ENCODE measurements around the gene OPN3.

OPN3 gene

GRCh38 chr1:241555526-241555925 lies 84.6 kb downstream of the OPN3 start:
- CTCF ChIA-PET: no interaction called here
- POLR2A ChIA-PET: no interaction called here

DNA sequence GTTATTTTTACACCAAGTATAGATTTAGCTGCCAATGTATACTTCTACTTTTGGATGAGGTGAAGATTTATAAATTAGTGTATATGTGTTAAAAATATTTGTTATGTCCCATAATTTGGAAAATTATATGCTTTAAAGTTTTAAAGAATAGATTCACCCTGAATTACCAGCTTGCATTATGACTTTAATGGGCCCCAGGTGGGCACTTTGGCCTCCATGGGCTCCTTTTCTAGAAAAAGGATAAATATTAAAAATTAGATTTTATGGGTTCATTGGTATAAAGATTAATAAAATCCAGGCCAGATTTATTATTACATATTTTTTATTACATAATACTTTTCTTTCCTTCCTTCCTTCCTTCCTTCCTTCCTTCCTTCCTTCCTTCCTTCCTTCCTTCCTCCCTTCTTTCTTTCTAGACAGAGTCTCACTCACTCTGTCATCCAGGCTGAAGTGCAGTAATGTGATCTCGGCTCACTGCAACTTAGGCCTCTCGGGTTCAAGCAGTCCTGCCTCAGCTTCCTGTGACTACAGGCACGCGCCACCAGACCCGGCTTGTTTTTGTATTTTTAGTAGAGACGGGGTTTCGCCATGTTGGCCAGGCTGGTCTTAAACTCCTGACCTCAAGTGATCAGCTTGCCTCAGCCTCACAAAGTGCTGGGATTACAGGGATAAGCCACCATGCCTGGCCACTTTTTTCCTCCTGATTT lies 86.1 kb downstream of the OPN3 start:
- TF ChIP-seq FOXM1 (IDR thresholded peaks at IDR 0.05; ENCODE audit: borderline replicate concordance) (no peak), TARDBP (IDR thresholded peaks at IDR 0.05) (no peak), ZNF384 (IDR thresholded peaks at IDR 0.05) (no peak), NFRKB (IDR thresholded peaks at IDR 0.05) (no peak), HDGF (IDR thresholded peaks at IDR 0.05; ENCODE audit: borderline replicate concordance) (no peak), ELF4 (IDR thresholded peaks at IDR 0.05) (no peak), PKNOX1 (IDR thresholded peaks at IDR 0.05) (no peak), SP1 (IDR thresholded peaks at IDR 0.05) (no peak), ARNT (IDR thresholded peaks at IDR 0.05) (no peak), L3MBTL2 (conservative IDR thresholded peaks at IDR 0.05) (no peak), FOXK2 (IDR thresholded peaks at IDR 0.05) (no peak), SUZ12 (IDR thresholded peaks at IDR 0.05) (no peak), BHLHE40 (IDR thresholded peaks at IDR 0.05; ENCODE audit: borderline replicate concordance) (no peak), CTBP1 (IDR thresholded peaks at IDR 0.05; ENCODE audit: borderline replicate concordance) (no peak), FOXA1 (IDR thresholded peaks at IDR 0.05) (no peak), LEF1 (IDR thresholded peaks at IDR 0.05; ENCODE audit: borderline replicate concordance) (no peak)
- ChIA-PET CTCF (no interaction called here), POLR2A (no interaction called here)
- DNase-seq (ENCODE audit: extremely low spot score): no peak

More at GRCh38 chr1:241555526-241555925, 84.6 kb downstream of the OPN3 start:
- TF ChIP-seq SUZ12 (IDR thresholded peaks at IDR 0.05) (no peak), FOXK2 (IDR thresholded peaks at IDR 0.05) (no peak), L3MBTL2 (conservative IDR thresholded peaks at IDR 0.05) (no peak), BHLHE40 (IDR thresholded peaks at IDR 0.05; ENCODE audit: borderline replicate concordance) (no peak), ZNF384 (IDR thresholded peaks at IDR 0.05) (no peak)
- DNase-seq (ENCODE audit: extremely low spot score): no peak

- POLR2A ChIA-PET: no interaction called here
- TF ChIP-seq FOXA1 (IDR thresholded peaks at IDR 0.05) (no peak), L3MBTL2 (conservative IDR thresholded peaks at IDR 0.05) (no peak), ELF4 (IDR thresholded peaks at IDR 0.05) (no peak), ARNT (IDR thresholded peaks at IDR 0.05) (no peak), FOXK2 (IDR thresholded peaks at IDR 0.05) (no peak), NFRKB (IDR thresholded peaks at IDR 0.05) (no peak), CTBP1 (IDR thresholded peaks at IDR 0.05; ENCODE audit: borderline replicate concordance) (no peak), SUZ12 (IDR thresholded peaks at IDR 0.05) (no peak), SP1 (IDR thresholded peaks at IDR 0.05) (no peak), FOXM1 (IDR thresholded peaks at IDR 0.05; ENCODE audit: borderline replicate concordance) (no peak), HDGF (IDR thresholded peaks at IDR 0.05; ENCODE audit: borderline replicate concordance) (no peak), ZNF384 (IDR thresholded peaks at IDR 0.05) (no peak), BHLHE40 (IDR thresholded peaks at IDR 0.05; ENCODE audit: borderline replicate concordance) (no peak)
- DNase-seq (ENCODE audit: extremely low spot score): no peak
- CTCF ChIA-PET: no interaction called here
Observed at GRCh38 chr1:241551759-241552638, 88.2 kb downstream of the OPN3 start.

GRCh38 chr1:241550318-241550717 lies 89.9 kb downstream of the OPN3 start:
- DNase-seq (ENCODE audit: extremely low spot score): no peak
- CTCF ChIA-PET: no interaction called here
- POLR2A ChIA-PET: no interaction called here

GRCh38 chr1:241548008-241548407 lies 92.2 kb downstream of the OPN3 start:
- TF ChIP-seq FOXM1 (IDR thresholded peaks at IDR 0.05; ENCODE audit: borderline replicate concordance) (no peak), SUZ12 (IDR thresholded peaks at IDR 0.05) (no peak), FOXK2 (IDR thresholded peaks at IDR 0.05) (no peak), L3MBTL2 (conservative IDR thresholded peaks at IDR 0.05) (no peak), LEF1 (IDR thresholded peaks at IDR 0.05; ENCODE audit: borderline replicate concordance) (no peak), BHLHE40 (IDR thresholded peaks at IDR 0.05; ENCODE audit: borderline replicate concordance) (no peak), PKNOX1 (IDR thresholded peaks at IDR 0.05) (no peak), HDGF (IDR thresholded peaks at IDR 0.05; ENCODE audit: borderline replicate concordance) (no peak)
- ChIA-PET CTCF (no interaction called here), POLR2A (no interaction called here)
- DNase-seq (ENCODE audit: extremely low spot score): no peak

More at GRCh38 chr1:241550318-241550717, 89.9 kb downstream of the OPN3 start:
- TF ChIP-seq LEF1 (IDR thresholded peaks at IDR 0.05; ENCODE audit: borderline replicate concordance) (no peak), SUZ12 (IDR thresholded peaks at IDR 0.05) (no peak), PKNOX1 (IDR thresholded peaks at IDR 0.05) (no peak), TARDBP (IDR thresholded peaks at IDR 0.05) (no peak), L3MBTL2 (conservative IDR thresholded peaks at IDR 0.05) (no peak), SP1 (IDR thresholded peaks at IDR 0.05) (no peak), ZNF384 (IDR thresholded peaks at IDR 0.05) (no peak)

Data from HEK293T (cell line).